GM11168 (cell line): ENCODE measurements around the gene TBL1XR1.

ENCODE experiments used
- in situ Hi-C: fragments of 300-500 bp; cut with MboI; formaldehyde crosslinking; loops from one replicate; pipeline ENCODE4 v1.12.0; 2022; ENCODE audit warnings: low sequenced_read_pairs; ENCODE audit not compliant: unreplicated experiment

Gene TBL1XR1

DNA sequence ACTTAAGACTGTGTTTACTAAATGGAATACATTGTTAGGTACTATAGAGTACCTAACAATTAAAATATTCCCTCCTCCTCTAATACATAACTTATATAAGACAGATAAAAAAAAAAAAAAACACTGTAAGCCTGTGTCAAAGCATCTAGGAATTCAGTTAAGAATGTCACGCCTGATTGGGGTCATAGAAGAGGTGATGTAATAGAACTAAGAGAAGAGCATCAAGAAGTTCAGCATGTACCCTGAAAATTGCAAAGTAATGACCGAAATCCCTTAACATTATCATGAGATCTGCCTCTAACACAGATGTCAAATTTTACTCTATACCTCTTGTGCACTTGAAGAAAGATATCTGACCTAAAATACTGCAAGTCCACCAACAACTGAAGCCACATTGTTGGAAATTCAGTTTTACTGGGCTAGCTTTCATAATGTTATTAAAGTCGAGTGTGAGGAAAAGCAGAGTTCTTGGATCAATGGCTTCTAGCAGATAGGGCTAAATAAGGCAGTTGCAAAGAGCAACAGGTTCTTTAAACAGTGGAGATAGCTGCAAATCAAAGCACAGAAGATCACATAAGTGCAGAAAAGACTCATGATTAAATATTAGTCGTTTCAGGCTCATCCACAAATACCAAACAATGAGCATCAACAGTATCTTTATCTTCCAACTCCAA, 75.0 kb downstream of the TBL1XR1 start:
- in situ Hi-C loops: no loop called here

DNA sequence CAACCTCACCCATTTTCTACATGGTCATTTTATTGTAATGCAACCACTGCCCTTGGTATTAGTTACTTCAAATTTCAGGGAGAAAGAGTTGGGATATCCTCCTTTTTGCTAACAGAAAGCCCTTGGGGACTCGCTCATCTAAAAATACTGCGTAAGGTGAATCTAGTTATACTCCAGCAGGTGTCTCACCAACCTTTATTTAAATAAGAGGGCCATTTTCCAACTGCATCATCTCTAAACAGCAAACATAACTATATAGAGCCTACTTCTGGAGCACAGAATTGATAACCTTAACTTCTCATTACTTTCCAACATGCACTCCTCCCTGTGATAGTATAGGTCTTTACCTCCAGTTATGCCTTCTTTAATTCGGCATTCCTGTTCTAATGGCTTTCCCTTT, 77.5 kb downstream of the TBL1XR1 start:
- in situ Hi-C loops: no loop called here

GRCh38 chr3:177114253-177114652, 83.0 kb downstream of the TBL1XR1 start:
- in situ Hi-C loops: no loop called here

DNA sequence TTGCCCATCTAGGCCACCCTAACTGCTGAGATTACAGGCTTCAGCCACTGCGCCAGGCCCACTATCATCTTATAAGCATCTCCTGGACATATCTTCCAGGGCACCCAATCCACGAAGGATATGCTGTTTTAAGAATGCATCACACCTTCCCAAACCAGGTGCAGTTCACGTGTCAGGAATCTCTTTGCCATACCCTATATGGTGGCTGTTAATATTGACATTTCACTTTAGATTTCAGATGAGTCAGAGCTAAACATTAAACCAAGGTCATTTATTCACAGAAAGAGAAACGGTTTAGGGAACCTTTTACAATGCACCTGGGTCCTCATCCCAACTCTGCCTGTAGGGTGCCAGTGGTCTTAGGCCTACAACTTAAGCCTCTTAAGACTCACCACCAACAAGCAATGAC, 85.7 kb downstream of the TBL1XR1 start:
- in situ Hi-C loops: no loop called here

- in situ Hi-C loops: no loop called here
Observed at GRCh38 chr3:177110895-177111294, 86.4 kb downstream of the TBL1XR1 start.

DNA sequence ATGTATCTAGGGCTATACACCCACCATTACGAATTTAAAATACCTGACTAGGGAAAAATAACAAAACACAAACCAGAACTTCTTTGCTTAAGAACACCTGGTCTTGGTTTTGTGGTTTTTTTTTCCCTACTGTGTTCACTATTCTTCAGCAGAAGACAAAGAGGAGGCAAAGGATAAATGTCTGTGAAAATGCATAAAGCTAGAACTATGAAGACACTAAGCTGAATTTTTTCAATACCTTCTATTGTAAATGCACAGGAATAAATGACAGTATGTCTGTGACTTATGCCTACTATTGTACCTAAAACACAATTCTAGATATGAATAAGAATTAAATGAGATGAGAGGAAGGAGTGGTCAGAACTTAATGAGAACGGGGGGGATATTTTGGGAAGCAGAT, 86.9 kb downstream of the TBL1XR1 start:
- in situ Hi-C loops: no loop called here

GRCh38 chr3:177109688-177110330, 87.5 kb downstream of the TBL1XR1 start:
- in situ Hi-C loops: no loop called here

DNA sequence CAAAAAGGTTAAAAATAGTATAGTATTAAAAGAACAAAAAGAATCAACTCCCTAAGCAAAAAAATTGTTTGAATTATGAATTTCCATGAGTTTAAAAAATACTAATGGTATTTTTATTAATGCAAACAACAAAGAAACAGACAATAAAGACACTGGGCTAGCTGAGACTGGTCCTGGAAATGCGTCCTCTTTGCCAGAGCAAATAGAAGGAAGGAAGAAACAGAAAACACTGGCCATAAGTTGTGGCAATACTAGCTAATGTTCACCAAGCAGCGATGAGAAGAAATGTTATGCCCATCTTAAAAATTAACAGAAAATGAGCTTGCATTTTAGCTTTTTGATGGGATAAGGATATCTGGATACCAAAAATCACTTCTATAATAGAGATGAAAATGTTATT, 88.6 kb downstream of the TBL1XR1 start:
- in situ Hi-C loops: no loop called here

DNA sequence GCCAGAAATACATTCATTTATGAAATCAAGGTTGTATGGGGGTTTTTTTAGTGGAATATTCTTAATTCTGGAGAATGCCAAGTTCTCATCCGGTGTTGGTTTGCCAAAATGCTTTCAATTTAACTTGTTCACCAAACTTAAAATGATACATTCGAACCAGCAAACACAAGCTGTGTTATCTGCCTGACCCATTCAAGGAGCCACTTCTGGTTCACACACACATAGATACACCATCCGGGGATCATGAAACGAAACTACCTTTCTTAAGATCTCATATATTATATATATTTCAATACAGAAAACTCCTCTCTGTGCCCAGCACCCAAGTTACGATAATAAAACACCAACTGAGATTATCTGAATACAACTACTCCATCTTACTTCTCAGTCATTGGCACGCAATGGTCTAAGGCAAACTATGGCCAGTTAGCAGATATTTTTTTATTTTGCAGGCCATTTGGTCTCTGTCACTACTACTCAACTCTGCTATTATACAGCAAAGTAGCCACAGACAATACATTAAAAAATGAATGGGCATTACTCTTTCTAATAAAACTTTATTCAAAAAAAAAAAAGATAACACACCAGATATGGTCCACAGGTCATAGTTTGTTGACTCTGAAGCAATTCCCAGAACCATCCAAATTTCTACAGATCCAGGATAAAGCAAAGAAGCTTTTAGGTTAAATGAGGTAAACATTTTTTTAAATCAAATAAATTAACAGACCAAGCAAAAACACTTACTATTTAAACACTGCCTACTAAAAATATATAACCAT, 89.6 kb downstream of the TBL1XR1 start:
- in situ Hi-C loops: no loop called here

DNA sequence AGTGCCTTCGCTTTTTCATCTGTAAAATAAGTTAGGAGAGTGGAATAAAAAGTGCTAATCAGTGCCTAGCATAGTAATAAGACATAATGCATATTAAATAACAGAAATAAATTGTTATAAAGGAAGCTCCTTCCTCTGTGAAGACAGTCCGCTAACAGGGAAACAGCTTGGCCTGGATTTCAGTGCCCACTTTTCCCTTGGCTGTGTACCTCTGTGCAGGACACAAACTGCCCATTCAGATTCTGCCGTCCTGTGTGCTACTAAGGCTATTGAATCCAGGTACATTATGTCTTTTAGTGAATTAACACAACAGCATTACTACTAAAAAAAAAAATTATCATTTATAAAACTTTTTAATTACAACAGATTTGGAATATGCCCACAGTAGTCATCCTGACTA, 90.7 kb downstream of the TBL1XR1 start:
- in situ Hi-C loops: no loop called here

GRCh38 chr3:177106184-177106583, 91.1 kb downstream of the TBL1XR1 start:
- in situ Hi-C loops: no loop called here

- in situ Hi-C loops: no loop called here
Observed at GRCh38 chr3:177105623-177106022, 91.7 kb downstream of the TBL1XR1 start.

- in situ Hi-C loops: no loop called here
Observed at GRCh38 chr3:177104299-177104992, 92.8 kb downstream of the TBL1XR1 start.

DNA sequence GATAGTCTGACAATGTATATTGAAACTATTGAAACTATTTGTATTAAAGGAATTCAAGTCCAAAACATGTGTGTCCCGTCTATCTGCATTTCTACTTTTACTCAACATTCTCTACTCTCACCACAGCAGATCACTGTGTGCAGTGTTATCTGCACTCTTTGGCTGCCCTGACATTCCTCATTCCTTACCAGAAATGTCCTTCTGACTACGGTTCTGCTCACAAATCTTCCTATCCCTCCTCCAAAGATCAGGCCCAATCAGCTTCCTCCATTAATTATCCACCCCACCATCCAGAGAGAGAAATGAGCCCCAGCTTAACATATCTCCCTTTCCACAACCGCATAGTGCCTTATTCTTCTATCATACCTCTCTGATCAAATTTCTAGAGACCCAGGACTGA, 94.7 kb downstream of the TBL1XR1 start:
- in situ Hi-C loops: no loop called here

DNA sequence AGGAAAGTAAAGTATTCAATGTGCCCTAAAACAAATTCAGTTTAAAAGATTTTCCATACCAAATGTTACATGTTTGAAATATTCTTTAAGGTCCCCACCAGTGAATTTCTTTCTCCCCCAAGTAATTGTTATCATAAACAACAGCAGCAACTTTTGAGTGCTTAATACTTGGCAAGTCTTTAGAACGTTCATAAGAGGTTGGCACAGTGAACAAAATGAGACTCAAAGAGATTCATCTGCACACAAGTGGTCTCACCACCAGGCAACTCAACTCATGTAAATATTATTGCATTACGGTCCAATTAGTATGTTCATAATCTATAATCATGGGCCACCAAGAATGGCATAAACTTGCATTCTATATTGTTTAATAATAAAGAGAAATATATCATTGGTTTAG, 98.7 kb downstream of the TBL1XR1 start:
- in situ Hi-C loops: no loop called here

- in situ Hi-C loops: no loop called here
Observed at GRCh38 chr3:177096615-177097014, 100.7 kb downstream of the TBL1XR1 start.

- in situ Hi-C loops: no loop called here
Observed at GRCh38 chr3:177093966-177094365, 103.3 kb downstream of the TBL1XR1 start.

DNA sequence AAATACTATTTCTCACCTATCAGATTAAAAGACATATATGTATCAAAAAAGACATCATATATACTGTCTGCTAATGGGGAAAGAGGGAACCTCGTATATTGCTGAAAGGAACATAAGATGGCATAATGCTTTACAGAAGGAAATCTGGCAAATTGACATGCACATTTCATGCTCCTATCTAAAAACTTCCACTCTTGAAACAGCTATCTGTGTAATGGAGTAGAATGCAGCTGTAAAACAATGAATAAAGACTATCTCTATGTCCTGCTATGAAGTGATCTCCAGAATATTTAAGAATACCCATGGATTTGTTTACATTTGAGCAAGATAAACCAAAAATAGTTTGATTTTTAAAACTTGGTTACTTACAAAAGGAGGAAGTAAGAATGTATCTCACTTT, 107.4 kb downstream of the TBL1XR1 start:
- in situ Hi-C loops: no loop called here

GRCh38 chr3:177089110-177089509, 108.2 kb downstream of the TBL1XR1 start:
- in situ Hi-C loops: no loop called here

- in situ Hi-C loops: no loop called here
Observed at GRCh38 chr3:177085794-177086193, 111.5 kb downstream of the TBL1XR1 start.

DNA sequence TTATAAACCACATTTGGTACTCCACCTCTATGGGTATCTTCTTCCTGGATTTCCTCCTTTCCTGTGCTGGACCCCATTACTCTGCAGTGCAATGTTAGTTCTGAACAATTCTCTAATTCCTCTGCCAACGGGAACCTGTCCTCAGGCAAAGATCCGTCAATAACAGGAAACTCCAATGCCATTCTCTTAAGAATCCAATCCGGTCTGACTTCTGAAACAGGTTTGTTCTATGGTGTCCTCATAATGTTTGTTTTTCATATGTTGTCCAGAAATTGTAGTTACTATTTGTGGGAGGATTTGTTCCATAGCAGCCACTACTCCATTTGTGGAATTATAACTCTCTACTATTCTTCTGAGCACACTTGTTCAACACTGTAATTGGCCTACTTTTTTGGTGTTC, 112.7 kb downstream of the TBL1XR1 start:
- in situ Hi-C loops: no loop called here
